ENCODE data around the gene ANKLE1. TPM values are rescaled to one million over a fixed set of nuclear protein-coding genes. Genes with fewer than 3 reads are reported as not detected.

Gene ANKLE1
- total RNA-seq, 1 experiment from 2014 or later = 16.5 TPM

DNA sequence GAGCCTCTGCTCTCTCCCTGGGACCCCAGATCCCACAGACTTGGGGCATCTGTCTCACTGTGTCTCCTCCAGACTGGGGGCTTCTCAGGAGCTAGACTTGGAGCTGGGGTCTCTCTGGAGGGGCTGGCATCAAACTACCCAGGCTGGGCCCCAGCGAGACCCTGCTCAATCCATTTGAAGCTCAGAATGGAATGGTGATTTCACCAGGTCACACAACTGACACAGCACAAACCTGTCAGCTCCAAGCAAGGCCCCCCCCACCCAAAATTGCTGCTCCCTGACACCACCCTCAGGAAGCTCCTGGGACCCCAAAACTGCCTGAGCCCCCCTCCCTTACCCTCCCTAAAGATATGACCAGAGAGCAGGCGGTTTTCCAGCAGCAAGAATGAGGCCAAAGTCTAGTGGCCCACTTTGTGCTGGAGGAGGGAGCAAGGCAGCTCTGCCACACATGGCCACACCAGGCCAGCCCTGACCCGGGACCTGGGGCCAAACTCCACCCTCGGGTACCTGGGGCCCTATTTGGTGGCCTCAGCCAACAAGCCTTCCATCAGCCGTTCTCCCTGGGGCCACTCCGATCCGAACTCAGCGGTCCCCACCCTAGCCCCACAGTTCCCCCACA, 38.4 kb upstream of the ANKLE1 start:
- peaks cover 35 to 41% of the 10 kb centered on the region in 2 experiments for H3K4me1 Mint-ChIP-seq
- H2AK5ac ChIP-seq (ENCODE audit: insufficient read length, low read length) = no peak overlapping the region
- peaks cover 26% of the 10 kb centered on the region; the same call in 1 of the 2 replicates for H3K79me2 ChIP-seq (ENCODE audit: insufficient read depth, low read length)

More for the DNA sequence above, 38.4 kb upstream of the ANKLE1 start:
- Mint-ChIP-seq H3K9me3 (peaks cover 0 to 3% of the 10 kb centered on the region in 2 experiments; a peak in 1 of 5 replicates), H3K36me3 (ENCODE audit: insufficient read depth in 1 of 3, low read depth in 3 of 3) (peaks cover 2 to 28% (median 23%) of the 10 kb centered on the region in 3 experiments), H3K4me3 (peak overlapping the region; percentile 91 to 95), H3K27ac (peak overlapping the region; percentile 22 to 97 (median 81); a peak in 3 of 7 replicates), H3K27me3 (ENCODE audit: low read depth) (peaks cover 2% of the 10 kb centered on the region; the same call in 1 of the 2 replicates)
- Histone ChIP-seq H4K8ac (replicated peaks; ENCODE audit: insufficient read length, low read depth, low read length) (no peak overlapping the region), H3K56ac (ENCODE audit: insufficient read length, low read depth, low read length) (no peak overlapping the region), H2BK12ac (ENCODE audit: insufficient read length, low read depth, low read length) (no peak overlapping the region), H3K14ac (ENCODE audit: insufficient read depth, low read length) (peak overlapping the region; percentile 3), H3K23me2 (ENCODE audit: insufficient read length, low read depth, low read length, poor library complexity, severe bottlenecking) (peaks cover 17% of the 10 kb centered on the region), H3K4ac (ENCODE audit: low read depth, low read length) (no peak overlapping the region), H3K18ac (ENCODE audit: insufficient read length, low read depth, low read length) (no peak overlapping the region), H3K27ac (ENCODE audit: insufficient read length, low read depth, low read length) (no peak overlapping the region), H3T11ph (ENCODE audit: low read length) (no peak overlapping the region), H3K9me3 (ENCODE audit: control insufficient read depth, low read depth, low read length) (no peaks in the 10 kb centered on the region), H3K4me1 (ENCODE audit: insufficient read depth, low read length) (peaks cover 4% of the 10 kb centered on the region; the same call in 1 of the 2 replicates), H2BK5ac (ENCODE audit: insufficient read length, low read length) (no peak overlapping the region), H3K27me3 (ENCODE audit: insufficient read depth, low read length) (no peaks in the 10 kb centered on the region), H4K20me1 (ENCODE audit: control insufficient read depth, insufficient read depth, insufficient read length) (no peaks in the 10 kb centered on the region), H3K23ac (ENCODE audit: insufficient read length, low read depth, low read length) (no peak overlapping the region), H3K9ac (ENCODE audit: extremely low read depth, insufficient read length, low read length) (peak overlapping the region; percentile 6), H4K5ac (ENCODE audit: insufficient read length, low read depth, low read length) (no peak overlapping the region), H2BK15ac (ENCODE audit: low read depth, low read length) (no peak overlapping the region), H4K91ac (ENCODE audit: insufficient read length, low read depth, low read length) (no peak overlapping the region), H2BK20ac (ENCODE audit: low read depth, low read length, poor library complexity, severe bottlenecking) (no peak overlapping the region), H2AFZ (ENCODE audit: low read length) (no peak overlapping the region), H2BK120ac (ENCODE audit: low read depth, low read length, poor library complexity, severe bottlenecking) (no peak overlapping the region), H3K79me1 (ENCODE audit: insufficient read depth, low read depth, low read length, poor library complexity, severe bottlenecking) (peaks cover 3% of the 10 kb centered on the region), H3K4me2 (ENCODE audit: insufficient read depth, insufficient read length, low read length) (peak overlapping the region; percentile 63)
- DNase-seq = no peak
- WGBS (ENCODE audit: extremely low coverage, insufficient read length, low lambda C conversion rate) = no CpG with 5 or more reads among the region's 8 CpGs
- TF ChIP-seq, protein P1, sequence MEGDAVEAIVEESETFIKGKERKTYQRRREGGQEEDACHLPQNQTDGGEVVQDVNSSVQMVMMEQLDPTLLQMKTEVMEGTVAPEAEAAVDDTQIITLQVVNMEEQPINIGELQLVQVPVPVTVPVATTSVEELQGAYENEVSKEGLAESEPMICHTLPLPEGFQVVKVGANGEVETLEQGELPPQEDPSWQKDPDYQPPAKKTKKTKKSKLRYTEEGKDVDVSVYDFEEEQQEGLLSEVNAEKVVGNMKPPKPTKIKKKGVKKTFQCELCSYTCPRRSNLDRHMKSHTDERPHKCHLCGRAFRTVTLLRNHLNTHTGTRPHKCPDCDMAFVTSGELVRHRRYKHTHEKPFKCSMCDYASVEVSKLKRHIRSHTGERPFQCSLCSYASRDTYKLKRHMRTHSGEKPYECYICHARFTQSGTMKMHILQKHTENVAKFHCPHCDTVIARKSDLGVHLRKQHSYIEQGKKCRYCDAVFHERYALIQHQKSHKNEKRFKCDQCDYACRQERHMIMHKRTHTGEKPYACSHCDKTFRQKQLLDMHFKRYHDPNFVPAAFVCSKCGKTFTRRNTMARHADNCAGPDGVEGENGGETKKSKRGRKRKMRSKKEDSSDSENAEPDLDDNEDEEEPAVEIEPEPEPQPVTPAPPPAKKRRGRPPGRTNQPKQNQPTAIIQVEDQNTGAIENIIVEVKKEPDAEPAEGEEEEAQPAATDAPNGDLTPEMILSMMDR (conservative IDR thresholded peaks at IDR 0.05) = no peak

Measured in H9 (cell line).